HepG2 (cell line): ENCODE data around the gene UGT3A2.

Source experiments
- TCF7L2 ChIP-seq: IDR thresholded peaks from 2 replicates; pipeline ENCODE4 v1.6.1; 2011; ENCODE audit warnings: mild to moderate bottlenecking, low read depth, low read length, moderate library complexity
- TF ChIP-seq, protein P1 (sequence below): sonication (generic); formaldehyde crosslinking; IDR thresholded peaks from 2 replicates; pipeline ENCODE4 v1.5.0; 2020; ENCODE audit warnings: mild to moderate bottlenecking, missing genetic modification reagents, borderline replicate concordance

GRCh38 chr5:35988529-35988928, 78.2 kb downstream of the UGT3A2 start:
- TF ChIP-seq TCF7L2: no peak
- TF ChIP-seq, protein P1, sequence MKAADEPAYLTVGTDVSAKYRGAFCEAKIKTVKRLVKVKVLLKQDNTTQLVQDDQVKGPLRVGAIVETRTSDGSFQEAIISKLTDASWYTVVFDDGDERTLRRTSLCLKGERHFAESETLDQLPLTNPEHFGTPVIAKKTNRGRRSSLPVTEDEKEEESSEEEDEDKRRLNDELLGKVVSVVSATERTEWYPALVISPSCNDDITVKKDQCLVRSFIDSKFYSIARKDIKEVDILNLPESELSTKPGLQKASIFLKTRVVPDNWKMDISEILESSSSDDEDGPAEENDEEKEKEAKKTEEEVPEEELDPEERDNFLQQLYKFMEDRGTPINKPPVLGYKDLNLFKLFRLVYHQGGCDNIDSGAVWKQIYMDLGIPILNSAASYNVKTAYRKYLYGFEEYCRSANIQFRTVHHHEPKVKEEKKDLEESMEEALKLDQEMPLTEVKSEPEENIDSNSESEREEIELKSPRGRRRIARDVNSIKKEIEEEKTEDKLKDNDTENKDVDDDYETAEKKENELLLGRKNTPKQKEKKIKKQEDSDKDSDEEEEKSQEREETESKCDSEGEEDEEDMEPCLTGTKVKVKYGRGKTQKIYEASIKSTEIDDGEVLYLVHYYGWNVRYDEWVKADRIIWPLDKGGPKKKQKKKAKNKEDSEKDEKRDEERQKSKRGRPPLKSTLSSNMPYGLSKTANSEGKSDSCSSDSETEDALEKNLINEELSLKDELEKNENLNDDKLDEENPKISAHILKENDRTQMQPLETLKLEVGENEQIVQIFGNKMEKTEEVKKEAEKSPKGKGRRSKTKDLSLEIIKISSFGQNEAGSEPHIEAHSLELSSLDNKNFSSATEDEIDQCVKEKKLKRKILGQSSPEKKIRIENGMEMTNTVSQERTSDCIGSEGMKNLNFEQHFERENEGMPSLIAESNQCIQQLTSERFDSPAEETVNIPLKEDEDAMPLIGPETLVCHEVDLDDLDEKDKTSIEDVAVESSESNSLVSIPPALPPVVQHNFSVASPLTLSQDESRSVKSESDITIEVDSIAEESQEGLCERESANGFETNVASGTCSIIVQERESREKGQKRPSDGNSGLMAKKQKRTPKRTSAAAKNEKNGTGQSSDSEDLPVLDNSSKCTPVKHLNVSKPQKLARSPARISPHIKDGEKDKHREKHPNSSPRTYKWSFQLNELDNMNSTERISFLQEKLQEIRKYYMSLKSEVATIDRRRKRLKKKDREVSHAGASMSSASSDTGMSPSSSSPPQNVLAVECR (CRISPR knock-in tag): no peak
